Measurements from ENCODE around the gene C1QBP. TPM values are rescaled to one million over a fixed set of nuclear protein-coding genes. Genes with fewer than 3 reads are reported as not detected.
A peak's percentile ranks its signal among the peaks of the same experiment; 100 is the strongest.

Gene C1QBP, protein sequence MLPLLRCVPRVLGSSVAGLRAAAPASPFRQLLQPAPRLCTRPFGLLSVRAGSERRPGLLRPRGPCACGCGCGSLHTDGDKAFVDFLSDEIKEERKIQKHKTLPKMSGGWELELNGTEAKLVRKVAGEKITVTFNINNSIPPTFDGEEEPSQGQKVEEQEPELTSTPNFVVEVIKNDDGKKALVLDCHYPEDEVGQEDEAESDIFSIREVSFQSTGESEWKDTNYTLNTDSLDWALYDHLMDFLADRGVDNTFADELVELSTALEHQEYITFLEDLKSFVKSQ
- 100 to 1,000 TPM in 1 of 2 donors, 10 to 100 TPM in 1; 94.9 to 107 TPM for total RNA-seq
- 100 to 1,000 TPM; 118 to 123 TPM for polyA plus RNA-seq

DNA sequence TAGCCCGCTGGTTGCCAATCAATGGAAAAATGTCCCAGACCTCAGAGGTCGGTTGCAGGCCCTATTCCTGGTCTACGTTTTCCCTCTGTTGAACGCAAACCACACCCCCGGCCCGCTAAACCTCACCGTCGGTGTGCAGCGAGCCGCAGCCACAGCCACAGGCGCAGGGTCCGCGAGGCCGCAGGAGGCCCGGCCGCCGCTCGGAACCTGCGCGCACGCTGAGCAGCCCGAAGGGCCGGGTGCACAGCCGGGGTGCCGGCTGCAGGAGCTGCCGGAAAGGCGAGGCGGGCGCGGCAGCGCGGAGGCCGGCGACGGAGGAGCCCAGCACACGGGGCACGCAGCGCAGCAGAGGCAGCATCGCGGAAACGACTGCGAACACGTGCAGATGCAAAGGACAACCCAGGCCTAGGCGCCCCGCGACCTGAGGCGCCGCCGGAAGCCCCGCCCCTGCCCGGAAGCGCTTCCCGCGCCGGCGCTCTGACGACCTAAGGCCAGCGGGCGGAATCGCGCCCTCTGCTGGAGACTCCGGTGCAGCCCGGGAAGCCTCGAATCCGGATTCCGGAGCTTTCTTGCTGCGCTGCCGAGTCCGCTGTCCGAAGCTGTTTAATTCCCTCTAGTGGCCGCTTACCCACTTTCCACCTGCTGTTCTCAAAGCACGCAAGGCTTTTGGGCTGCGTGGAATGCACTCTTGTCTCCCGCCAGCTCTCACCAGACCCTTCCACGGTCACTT lies at the start of gene C1QBP:
Gene C1QBP (minus strand): TSS at position 440 of the 730 bp plus-strand sequence. CDS start 82 bp downstream, at position 358.
- H3K4me3 ChIP-seq (ENCODE audit: low read depth in 1 of 3, low read length in 3 of 3) = peak within 1 kb of the TSS; percentile 88 to 92 (median 91)
- peaks cover 1 to 29% (median 25%) of the 10 kb centered on the region in 4 donors for H3K36me3 ChIP-seq (ENCODE audit: control insufficient read depth in 4 of 4, insufficient read depth in 3 of 4, low read depth in 1 of 4, low read length in 3 of 4)
- DNase-seq (ENCODE audit: low spot score) = peak; percentile 98
- under 1% methylated on average over 75 of the region's 75 CpGs for WGBS
- H3K9me3 ChIP-seq (ENCODE audit: control insufficient read depth in 4 of 4, low read length in 3 of 4) = no peaks in the 10 kb centered on the region
- TF ChIP-seq, protein P1, sequence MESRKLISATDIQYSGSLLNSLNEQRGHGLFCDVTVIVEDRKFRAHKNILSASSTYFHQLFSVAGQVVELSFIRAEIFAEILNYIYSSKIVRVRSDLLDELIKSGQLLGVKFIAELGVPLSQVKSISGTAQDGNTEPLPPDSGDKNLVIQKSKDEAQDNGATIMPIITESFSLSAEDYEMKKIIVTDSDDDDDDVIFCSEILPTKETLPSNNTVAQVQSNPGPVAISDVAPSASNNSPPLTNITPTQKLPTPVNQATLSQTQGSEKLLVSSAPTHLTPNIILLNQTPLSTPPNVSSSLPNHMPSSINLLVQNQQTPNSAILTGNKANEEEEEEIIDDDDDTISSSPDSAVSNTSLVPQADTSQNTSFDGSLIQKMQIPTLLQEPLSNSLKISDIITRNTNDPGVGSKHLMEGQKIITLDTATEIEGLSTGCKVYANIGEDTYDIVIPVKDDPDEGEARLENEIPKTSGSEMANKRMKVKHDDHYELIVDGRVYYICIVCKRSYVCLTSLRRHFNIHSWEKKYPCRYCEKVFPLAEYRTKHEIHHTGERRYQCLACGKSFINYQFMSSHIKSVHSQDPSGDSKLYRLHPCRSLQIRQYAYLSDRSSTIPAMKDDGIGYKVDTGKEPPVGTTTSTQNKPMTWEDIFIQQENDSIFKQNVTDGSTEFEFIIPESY (IDR thresholded peaks at IDR 0.05) = no peak
- TF ChIP-seq SP1 (IDR thresholded peaks at IDR 0.05) (peak; percentile 46), HNF4G (IDR thresholded peaks at IDR 0.05) (no peak), NR2F2 (IDR thresholded peaks at IDR 0.05) (no peak), FOXA1 (IDR thresholded peaks at IDR 0.05) (peak; percentile 61), TAF1 (conservative IDR thresholded peaks at IDR 0.05) (no peak), RAD21 (IDR thresholded peaks at IDR 0.05) (peak; percentile 93 to 94), HNF4A (conservative IDR thresholded peaks at IDR 0.05) (peak in 1 of 2 donors; percentile 11), YY1 (IDR thresholded peaks at IDR 0.05) (no peak), GABPA (IDR thresholded peaks at IDR 0.05 in 1 of 2, conservative IDR thresholded peaks at IDR 0.05 in 1 of 2) (peak; percentile 55 to 90), RXRA (IDR thresholded peaks at IDR 0.05) (peak in 1 of 2 donors; percentile 42)
- TF ChIP-seq, protein P2, sequence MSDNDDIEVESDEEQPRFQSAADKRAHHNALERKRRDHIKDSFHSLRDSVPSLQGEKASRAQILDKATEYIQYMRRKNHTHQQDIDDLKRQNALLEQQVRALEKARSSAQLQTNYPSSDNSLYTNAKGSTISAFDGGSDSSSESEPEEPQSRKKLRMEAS (IDR thresholded peaks at IDR 0.05) = no peak
- TF ChIP-seq, protein P3, sequence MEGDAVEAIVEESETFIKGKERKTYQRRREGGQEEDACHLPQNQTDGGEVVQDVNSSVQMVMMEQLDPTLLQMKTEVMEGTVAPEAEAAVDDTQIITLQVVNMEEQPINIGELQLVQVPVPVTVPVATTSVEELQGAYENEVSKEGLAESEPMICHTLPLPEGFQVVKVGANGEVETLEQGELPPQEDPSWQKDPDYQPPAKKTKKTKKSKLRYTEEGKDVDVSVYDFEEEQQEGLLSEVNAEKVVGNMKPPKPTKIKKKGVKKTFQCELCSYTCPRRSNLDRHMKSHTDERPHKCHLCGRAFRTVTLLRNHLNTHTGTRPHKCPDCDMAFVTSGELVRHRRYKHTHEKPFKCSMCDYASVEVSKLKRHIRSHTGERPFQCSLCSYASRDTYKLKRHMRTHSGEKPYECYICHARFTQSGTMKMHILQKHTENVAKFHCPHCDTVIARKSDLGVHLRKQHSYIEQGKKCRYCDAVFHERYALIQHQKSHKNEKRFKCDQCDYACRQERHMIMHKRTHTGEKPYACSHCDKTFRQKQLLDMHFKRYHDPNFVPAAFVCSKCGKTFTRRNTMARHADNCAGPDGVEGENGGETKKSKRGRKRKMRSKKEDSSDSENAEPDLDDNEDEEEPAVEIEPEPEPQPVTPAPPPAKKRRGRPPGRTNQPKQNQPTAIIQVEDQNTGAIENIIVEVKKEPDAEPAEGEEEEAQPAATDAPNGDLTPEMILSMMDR (IDR thresholded peaks at IDR 0.05; ENCODE audit: low read depth, low read length, missing input control) = peak; percentile 99
- TF ChIP-seq, protein P4, sequence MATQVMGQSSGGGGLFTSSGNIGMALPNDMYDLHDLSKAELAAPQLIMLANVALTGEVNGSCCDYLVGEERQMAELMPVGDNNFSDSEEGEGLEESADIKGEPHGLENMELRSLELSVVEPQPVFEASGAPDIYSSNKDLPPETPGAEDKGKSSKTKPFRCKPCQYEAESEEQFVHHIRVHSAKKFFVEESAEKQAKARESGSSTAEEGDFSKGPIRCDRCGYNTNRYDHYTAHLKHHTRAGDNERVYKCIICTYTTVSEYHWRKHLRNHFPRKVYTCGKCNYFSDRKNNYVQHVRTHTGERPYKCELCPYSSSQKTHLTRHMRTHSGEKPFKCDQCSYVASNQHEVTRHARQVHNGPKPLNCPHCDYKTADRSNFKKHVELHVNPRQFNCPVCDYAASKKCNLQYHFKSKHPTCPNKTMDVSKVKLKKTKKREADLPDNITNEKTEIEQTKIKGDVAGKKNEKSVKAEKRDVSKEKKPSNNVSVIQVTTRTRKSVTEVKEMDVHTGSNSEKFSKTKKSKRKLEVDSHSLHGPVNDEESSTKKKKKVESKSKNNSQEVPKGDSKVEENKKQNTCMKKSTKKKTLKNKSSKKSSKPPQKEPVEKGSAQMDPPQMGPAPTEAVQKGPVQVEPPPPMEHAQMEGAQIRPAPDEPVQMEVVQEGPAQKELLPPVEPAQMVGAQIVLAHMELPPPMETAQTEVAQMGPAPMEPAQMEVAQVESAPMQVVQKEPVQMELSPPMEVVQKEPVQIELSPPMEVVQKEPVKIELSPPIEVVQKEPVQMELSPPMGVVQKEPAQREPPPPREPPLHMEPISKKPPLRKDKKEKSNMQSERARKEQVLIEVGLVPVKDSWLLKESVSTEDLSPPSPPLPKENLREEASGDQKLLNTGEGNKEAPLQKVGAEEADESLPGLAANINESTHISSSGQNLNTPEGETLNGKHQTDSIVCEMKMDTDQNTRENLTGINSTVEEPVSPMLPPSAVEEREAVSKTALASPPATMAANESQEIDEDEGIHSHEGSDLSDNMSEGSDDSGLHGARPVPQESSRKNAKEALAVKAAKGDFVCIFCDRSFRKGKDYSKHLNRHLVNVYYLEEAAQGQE (IDR thresholded peaks at IDR 0.05) = peak; percentile 37
- TF ChIP-seq, protein P5, sequence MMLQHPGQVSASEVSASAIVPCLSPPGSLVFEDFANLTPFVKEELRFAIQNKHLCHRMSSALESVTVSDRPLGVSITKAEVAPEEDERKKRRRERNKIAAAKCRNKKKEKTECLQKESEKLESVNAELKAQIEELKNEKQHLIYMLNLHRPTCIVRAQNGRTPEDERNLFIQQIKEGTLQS (IDR thresholded peaks at IDR 0.05) = no peak
- H3K4me1 ChIP-seq (ENCODE audit: control insufficient read depth in 4 of 4, insufficient read depth in 4 of 4, low read length in 3 of 4) = peaks cover 0 to 15% (median 11%) of the 10 kb centered on the region in 4 donors
- no peaks in the 10 kb centered on the region for H3K27me3 ChIP-seq (ENCODE audit: control insufficient read depth in 4 of 4, insufficient read depth in 4 of 4, low read length in 3 of 4)
- peak within 1 kb of the TSS; percentile 55 to 78 for H3K27ac ChIP-seq (ENCODE audit: low read depth in 1 of 2, low read length in 2 of 2)
- H3K9ac ChIP-seq (ENCODE audit: low read depth in 1 of 2, low read length in 2 of 2) = peak within 1 kb of the TSS; percentile 55 to 97
